Middle frontal gyrus (tissue), 1 donor: ENCODE data around the gene GTPBP3.
A peak's percentile ranks its signal among the peaks of the same experiment; 100 is the strongest.
"Not testable (repeated sequence)": the region's sequence is repeated elsewhere in the genome, so short reads cannot be mapped to it uniquely, and the experiment has no call there.

Experiments
- DNase-seq: peaks from one replicate; pipeline ENCODE4 v3.0.0-alpha.2; 2015; ENCODE audit warnings: low spot score; ENCODE audit errors: extremely low spot score

The GTPBP3 gene

GRCh38 chr19:17336872-17337674, at the start of gene GTPBP3:
TSS of gene GTPBP3 (plus strand) at chr19:17337553. CDS start at chr19:17337612, 59 bp downstream.
- DNase-seq, result peak; percentile 97

- DNase-seq, result no peak
Measured at GRCh38 chr19:17289489-17289888, 47.9 kb upstream of the GTPBP3 start.

GRCh38 chr19:17292301-17293074, 44.9 kb upstream of the GTPBP3 start:
- peak; percentile 23 for DNase-seq

GRCh38 chr19:17293605-17294004, 43.7 kb upstream of the GTPBP3 start:
- DNase-seq, result no peak

GRCh38 chr19:17294051-17294891, 43.1 kb upstream of the GTPBP3 start:
- DNase-seq, result no peak

GRCh38 chr19:17295551-17295950, 41.8 kb upstream of the GTPBP3 start:
- DNase-seq, result not testable (repeated sequence)

GRCh38 chr19:17296273-17296672, 41.1 kb upstream of the GTPBP3 start:
- DNase-seq, result no peak

- no peak for DNase-seq
Measured at GRCh38 chr19:17296976-17297375, 40.4 kb upstream of the GTPBP3 start.

GRCh38 chr19:17300992-17301619, 36.2 kb upstream of the GTPBP3 start:
- DNase-seq, result no peak

GRCh38 chr19:17302391-17303166, 34.8 kb upstream of the GTPBP3 start:
- no peak for DNase-seq

GRCh38 chr19:17303167-17303939, 34.0 kb upstream of the GTPBP3 start, which contains the start of gene ABHD8:
TSS of gene ABHD8 (minus strand) at chr19:17303425. CDS start at chr19:17301616, 1,809 bp downstream.
- DNase-seq, result peak; percentile 93

- DNase-seq, result no peak
Measured at GRCh38 chr19:17303940-17304267, 33.4 kb upstream of the GTPBP3 start.

GRCh38 chr19:17304386-17305215, 32.8 kb upstream of the GTPBP3 start:
- DNase-seq, result no peak

- no peak for DNase-seq
Measured at GRCh38 chr19:17305216-17305516, 32.2 kb upstream of the GTPBP3 start.

GRCh38 chr19:17305517-17306284, 31.7 kb upstream of the GTPBP3 start, which contains the start of gene MRPL34:
TSS of gene MRPL34 (plus strand) at chr19:17305872. CDS start at chr19:17305893, 21 bp downstream.
- DNase-seq, result peak; percentile 94

GRCh38 chr19:17306285-17306714, 31.1 kb upstream of the GTPBP3 start:
- DNase-seq, result no peak

- no peak for DNase-seq
Measured at GRCh38 chr19:17307876-17308377, 29.4 kb upstream of the GTPBP3 start.
